ENCODE measurements around the gene RGS7. TPM values are rescaled to one million over a fixed set of nuclear protein-coding genes. Genes with fewer than 3 reads are reported as not detected.

Gene RGS7
- polyA plus RNA-seq, 2 of the 4 experiments (the other 2 are of a cell fraction), result 0.08 TPM; not detected in 1

DNA sequence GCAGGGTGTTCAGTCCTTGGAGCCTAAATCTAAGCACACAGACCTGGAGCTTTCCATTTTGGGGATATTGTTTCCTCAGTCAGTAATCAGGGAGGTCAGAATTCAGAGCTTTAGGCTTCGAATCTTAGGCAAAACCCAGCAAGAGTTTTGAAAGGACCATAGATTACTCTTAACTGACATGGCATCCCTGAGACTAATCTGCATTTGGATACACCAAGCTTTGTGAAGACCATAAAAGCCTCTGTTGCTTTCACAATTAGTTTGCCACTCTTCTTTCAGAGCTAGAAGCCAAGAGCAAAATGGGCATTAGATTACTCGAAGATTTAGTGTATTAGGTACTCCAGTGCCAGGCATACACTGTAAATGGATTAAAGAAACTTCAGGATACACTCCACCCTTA is 613.3 kb downstream of the RGS7 start:
- Histone ChIP-seq H3K9me3 (no peaks in the 10 kb centered on the region), H3K4me2 (no peak overlapping the region), H3K4me3 (no peak overlapping the region), H3K27ac (no peak overlapping the region), H3K4me1 (no peaks in the 10 kb centered on the region)
- no peak for FAIRE-seq
- TF ChIP-seq CHD2 (IDR thresholded peaks at IDR 0.05; ENCODE audit: low read length, partially characterized antibody) (no peak), HOXB5 (CRISPR knock-in tag; IDR thresholded peaks at IDR 0.05) (no peak), MAFK (IDR thresholded peaks at IDR 0.05; ENCODE audit: partially characterized antibody) (no peak)
- ChIA-PET CTCF (interaction anchor here (1.2 to 1.7 kb wide), 2 partner anchors 12 to 13 kb away, joined by 4 to 5 read pairs; no protein-coding TSS in a partner anchor), POLR2A (no interaction called here)
- ATAC-seq, result no peak
- no peak for DNase-seq (ENCODE audit: low read depth in 1 of 2, low spot score in 1 of 2)
- 12% methylated on average over 2 of the region's 2 CpGs for WGBS (ENCODE audit: missing lambda C conversion rate)

DNA sequence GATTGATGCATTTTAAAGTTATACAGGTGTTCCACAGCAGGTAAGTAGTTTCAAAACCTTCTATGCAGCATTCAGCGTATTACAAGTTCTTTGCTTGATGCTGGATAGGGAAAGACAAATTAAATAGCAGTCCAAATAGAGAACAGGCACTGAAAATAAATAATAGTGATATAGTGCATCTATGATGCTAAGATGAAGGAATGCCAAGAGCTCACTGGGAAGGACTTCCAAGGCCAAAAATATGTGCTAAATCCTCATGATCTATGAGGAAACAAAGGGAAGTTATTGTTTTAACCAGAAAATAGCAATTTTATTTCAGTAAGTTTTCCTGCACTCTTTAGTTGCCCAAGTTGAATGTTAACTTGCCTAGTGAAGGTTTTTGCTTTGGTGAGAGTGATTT is 617.3 kb downstream of the RGS7 start:
- ChIA-PET CTCF (interaction anchor here (0.6 to 0.8 kb wide), 2 partner anchors 12 to 148 kb away, joined by 3 read pairs; no protein-coding TSS in a partner anchor), POLR2A (no interaction called here)
- H3K27ac ChIP-seq, result no peak overlapping the region
- no peak for ATAC-seq
- no peaks in the 10 kb centered on the region for H3K9me3 ChIP-seq
- H3K4me1 ChIP-seq, result peaks cover 6% of the 10 kb centered on the region; the same call in 1 of the 3 replicates
- TF ChIP-seq MAZ (IDR thresholded peaks at IDR 0.05; ENCODE audit: borderline replicate concordance, low read depth, low read length) (no peak), JUNB (IDR thresholded peaks at IDR 0.05) (no peak), NR3C1 (IDR thresholded peaks at IDR 0.05) (no peak), ZNF302 (CRISPR knock-in tag; IDR thresholded peaks at IDR 0.05) (no peak), EHMT2 (IDR thresholded peaks at IDR 0.05; ENCODE audit: low read depth) (no peak)
- WGBS (ENCODE audit: missing lambda C conversion rate), result 73% methylated on average over 1 of the region's 1 CpG
- no peak overlapping the region for H3K4me3 ChIP-seq
- FAIRE-seq, result no peak
- no peak overlapping the region for H3K4me2 ChIP-seq
- no peak for DNase-seq (ENCODE audit: low read depth in 1 of 2, low spot score in 1 of 2)

DNA sequence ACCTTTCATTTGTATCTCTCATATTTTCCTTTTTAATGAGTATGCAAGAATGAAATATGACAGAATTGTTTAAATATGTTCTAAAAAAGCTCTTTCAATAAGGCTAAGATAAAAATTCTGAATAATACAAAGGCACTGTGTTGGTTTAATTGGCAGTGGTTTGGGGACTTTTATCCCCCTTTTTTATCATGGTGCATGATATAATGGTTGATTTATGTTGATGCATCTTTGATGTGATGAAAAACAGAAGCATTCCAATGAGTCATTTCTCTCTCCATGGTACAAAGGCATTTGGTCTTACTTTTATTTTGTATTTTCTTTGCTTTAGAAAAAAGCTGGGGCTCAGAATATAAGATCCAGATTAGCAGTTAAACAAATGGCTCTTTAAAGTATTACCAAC is 617.9 kb downstream of the RGS7 start:
- ChIA-PET CTCF (interaction anchor here (0.6 to 0.8 kb wide), 3 partner anchors 11 to 148 kb away, joined by 3 read pairs; no protein-coding TSS in a partner anchor), POLR2A (no interaction called here)
- no peak for DNase-seq (ENCODE audit: low read depth in 1 of 2, low spot score in 1 of 2)
- no peak for ATAC-seq
- FAIRE-seq, result no peak
- Histone ChIP-seq H3K4me1 (peaks cover 6% of the 10 kb centered on the region; the same call in 1 of the 3 replicates), H3K4me3 (no peak overlapping the region), H3K9me3 (no peaks in the 10 kb centered on the region), H3K4me2 (no peak overlapping the region), H3K27ac (no peak overlapping the region)
- TF ChIP-seq ESRRA (IDR thresholded peaks at IDR 0.05; ENCODE audit: borderline replicate concordance, low read length) (no peak), NFE2L2 (conservative IDR thresholded peaks at IDR 0.05; ENCODE audit: low read length) (no peak), BHLHE40 (IDR thresholded peaks at IDR 0.05; ENCODE audit: low read depth, low read length) (no peak), KDM1A (IDR thresholded peaks at IDR 0.05; ENCODE audit: low read depth) (no peak), GATA3 (IDR thresholded peaks at IDR 0.05; ENCODE audit: borderline replicate concordance) (no peak), ZSCAN20 (CRISPR knock-in tag; IDR thresholded peaks at IDR 0.05) (no peak), CHD4 (IDR thresholded peaks at IDR 0.05; ENCODE audit: borderline replicate concordance) (no peak)
- TF ChIP-seq, protein P1, sequence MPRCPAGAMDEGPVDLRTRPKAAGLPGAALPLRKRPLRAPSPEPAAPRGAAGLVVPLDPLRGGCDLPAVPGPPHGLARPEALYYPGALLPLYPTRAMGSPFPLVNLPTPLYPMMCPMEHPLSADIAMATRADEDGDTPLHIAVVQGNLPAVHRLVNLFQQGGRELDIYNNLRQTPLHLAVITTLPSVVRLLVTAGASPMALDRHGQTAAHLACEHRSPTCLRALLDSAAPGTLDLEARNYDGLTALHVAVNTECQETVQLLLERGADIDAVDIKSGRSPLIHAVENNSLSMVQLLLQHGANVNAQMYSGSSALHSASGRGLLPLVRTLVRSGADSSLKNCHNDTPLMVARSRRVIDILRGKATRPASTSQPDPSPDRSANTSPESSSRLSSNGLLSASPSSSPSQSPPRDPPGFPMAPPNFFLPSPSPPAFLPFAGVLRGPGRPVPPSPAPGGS (IDR thresholded peaks at IDR 0.05), result no peak

DNA sequence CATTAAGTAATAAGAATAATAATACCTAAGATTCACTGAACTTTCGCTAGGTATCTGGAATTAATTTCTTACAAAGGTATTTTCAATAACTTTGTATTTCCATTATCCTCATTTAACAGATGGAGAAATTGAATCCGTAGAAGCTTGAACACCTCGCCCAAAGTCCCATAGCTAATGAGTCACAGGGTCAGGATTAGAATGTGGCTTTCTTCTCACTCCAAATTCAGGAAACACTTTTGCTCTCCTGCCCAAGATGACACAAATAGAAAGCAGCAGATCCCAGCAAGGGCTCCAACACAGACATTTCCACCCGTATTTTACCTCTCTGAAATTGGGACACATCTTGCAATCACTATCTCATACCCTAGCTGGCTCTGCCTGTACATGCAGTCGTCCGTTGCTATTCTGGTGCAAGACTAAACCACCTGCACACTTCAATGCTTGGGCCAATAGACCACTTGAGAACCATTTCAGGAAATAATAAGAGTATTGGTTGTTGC is 619.2 kb downstream of the RGS7 start:
- no peak overlapping the region for H3K4me2 ChIP-seq
- peaks cover 6% of the 10 kb centered on the region; the same call in 1 of the 3 replicates for H3K4me1 ChIP-seq
- ChIA-PET POLR2A (no interaction called here), CTCF (interaction anchor here (0.9 kb wide), 1 partner anchor 748 kb away, joined by 3 read pairs; no protein-coding TSS in a partner anchor)
- H3K9me3 ChIP-seq, result no peaks in the 10 kb centered on the region
- H3K27ac ChIP-seq, result no peak overlapping the region
- no peak overlapping the region for H3K4me3 ChIP-seq
- TF ChIP-seq RAD21 (conservative IDR thresholded peaks at IDR 0.05 in 1 of 2, IDR thresholded peaks at IDR 0.05 in 1 of 2), result no peak
- no peak for TF ChIP-seq SREBF2 (IDR thresholded peaks at IDR 0.05)
- no peak for ATAC-seq
- 72% methylated on average over 6 of the region's 6 CpGs for WGBS (ENCODE audit: missing lambda C conversion rate)
- DNase-seq (ENCODE audit: low read depth in 1 of 2, low spot score in 1 of 2), result no peak
- FAIRE-seq, result no peak
